ENCODE data around the gene BRPF1. TPM values are rescaled to one million over a fixed set of nuclear protein-coding genes. Genes with fewer than 3 reads are reported as not detected.
A peak's percentile ranks its signal among the peaks of the same experiment; 100 is the strongest.

The BRPF1 gene
- total RNA-seq, 4 donors from 2014 or later, result 9.4 to 18.7 (median 14.9) TPM

DNA sequence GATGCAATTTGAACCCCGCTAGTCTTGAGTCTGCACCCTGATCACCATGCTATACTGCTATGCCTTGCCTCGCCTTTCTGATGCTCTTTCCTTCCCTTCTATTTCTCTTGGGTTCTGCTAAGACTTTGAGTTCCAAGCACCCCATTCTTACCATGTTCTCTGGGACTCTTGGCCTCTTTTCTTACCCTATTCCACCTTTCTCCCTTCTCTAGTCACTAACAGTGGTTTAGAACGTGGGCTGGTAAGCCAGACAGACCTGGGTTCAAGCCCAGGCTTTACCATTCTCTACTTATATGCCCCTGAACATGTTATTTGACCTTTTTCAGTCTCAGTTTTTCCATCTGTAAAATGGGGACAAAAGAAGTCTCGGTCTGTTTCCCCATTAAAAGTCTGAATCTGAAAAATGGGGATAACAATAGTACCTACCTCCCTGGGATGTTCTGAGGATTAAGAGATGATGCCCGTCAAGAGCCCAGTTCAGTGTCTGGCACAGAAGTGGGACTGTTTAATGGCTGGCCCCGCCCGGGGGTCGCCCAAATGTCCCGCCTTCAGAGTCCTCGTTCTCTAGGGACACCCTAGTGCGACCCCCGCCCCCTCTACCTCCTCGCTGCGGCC lies 60.4 kb downstream of the BRPF1 start:
- intact Hi-C loops (cut with DNase I; ENCODE audit: low total_unique reads) (no loop called here), in situ Hi-C loops (cut with MboI; ENCODE audit: low pct_ligation_motif_present in 1 of 4, low pct_unique_long_range_greater_than_20kb in 1 of 4, low sequenced_read_pairs in 3 of 4) (no loop called here)
- WGBS, 2 donors (ENCODE audit: low coverage in 1 of 2), result 0 to 11% methylated on average over 2 to 14 of the region's 14 CpGs
- Histone ChIP-seq H3K4me3 (peak overlapping the region; percentile 70 to 99 (median 92)), H3K4me1 (peaks cover 16 to 42% (median 26%) of the 10 kb centered on the region in 4 donors), H3K27ac (peak overlapping the region; percentile 93 to 99 (median 98)), H3K27me3 (no peaks in the 10 kb centered on the region), H3K36me3 (peaks cover 0 to 23% (median 10%) of the 10 kb centered on the region in 4 donors), H3K9me3 (no peaks in the 10 kb centered on the region)
- TF ChIP-seq POLR2A (IDR thresholded peaks at IDR 0.05) (peak; percentile 70), EP300 (IDR thresholded peaks at IDR 0.05; ENCODE audit: low read depth) (no peak)
- DNase-seq, result no peak

DNA sequence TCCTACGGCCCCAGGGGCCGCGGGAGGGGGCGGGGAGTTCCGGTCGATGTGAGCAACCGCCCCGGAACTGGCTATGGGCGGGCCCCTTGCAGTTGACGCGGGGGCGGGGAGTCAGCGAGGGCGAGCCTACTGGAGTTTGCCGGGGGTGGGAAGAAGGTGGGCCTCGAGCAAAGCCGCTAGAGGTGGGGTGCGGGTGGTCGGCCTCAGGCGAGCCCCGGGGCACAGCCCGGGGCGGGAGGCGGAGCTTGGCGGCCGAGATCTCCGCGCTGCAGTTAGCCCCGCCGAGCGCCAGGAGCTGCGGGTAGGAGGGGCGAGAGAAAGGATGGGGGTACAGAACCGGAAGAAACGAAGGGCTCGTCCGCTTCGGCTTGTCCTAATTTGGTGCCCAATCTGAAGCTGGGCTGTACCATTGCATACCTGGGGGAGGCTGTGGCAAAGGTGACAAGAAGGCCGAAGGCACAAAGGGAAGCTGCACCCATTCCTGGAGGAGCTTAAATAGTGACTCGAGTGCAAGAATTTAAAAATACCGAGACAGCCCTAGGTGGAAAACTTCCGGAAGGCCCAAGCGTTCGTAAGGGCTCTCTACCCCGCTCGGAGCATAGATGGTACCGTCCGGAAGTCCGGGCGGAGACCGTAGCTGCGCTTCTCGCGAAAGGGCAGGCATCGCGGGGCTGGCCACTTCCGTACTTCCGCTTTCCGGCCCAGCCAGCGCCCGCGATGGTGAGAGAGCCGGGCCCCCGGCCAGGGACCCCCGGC lies 61.0 kb downstream of the BRPF1 start, which contains the start of the genes ARPC4 and TADA3:
ARPC4 (plus strand) TSS at position 678 of the 756 bp plus-strand sequence; CDS start at position 718, 40 bp downstream.
TADA3 (minus strand) TSS at position 69 of the 756 bp plus-strand sequence. CDS start 1,007 bp downstream, outside the sequence.
- in situ Hi-C loops (cut with MboI; ENCODE audit: low pct_ligation_motif_present in 1 of 4, low pct_unique_long_range_greater_than_20kb in 1 of 4, low sequenced_read_pairs in 3 of 4), result no loop called here
- peak within 1 kb of the TSS; percentile 70 to 99 (median 92) for H3K4me3 ChIP-seq
- 1% methylated on average over 62 of the region's 65 CpGs; no CpG with 5 or more reads in 1 of the 2 donors for WGBS, 2 donors (ENCODE audit: low coverage in 1 of 2)
- DNase-seq, result peak; percentile 94
- no peaks in the 10 kb centered on the region for H3K27me3 ChIP-seq
- peaks cover 16 to 42% (median 26%) of the 10 kb centered on the region in 4 donors for H3K4me1 ChIP-seq
- H3K27ac ChIP-seq, result peak within 1 kb of the TSS; percentile 93 to 99 (median 98)
- peaks cover 0 to 19% (median 7%) of the 10 kb centered on the region in 4 donors for H3K36me3 ChIP-seq
- intact Hi-C loops (cut with DNase I; ENCODE audit: low total_unique reads), result no loop called here
- no peaks in the 10 kb centered on the region for H3K9me3 ChIP-seq
- TF ChIP-seq EP300 (IDR thresholded peaks at IDR 0.05; ENCODE audit: low read depth) (no peak), POLR2A (IDR thresholded peaks at IDR 0.05) (peak; percentile 84), POLR2AphosphoS5 (IDR thresholded peaks at IDR 0.05) (peak; percentile 53 to 70 (median 70))
- TF ChIP-seq, protein P1, sequence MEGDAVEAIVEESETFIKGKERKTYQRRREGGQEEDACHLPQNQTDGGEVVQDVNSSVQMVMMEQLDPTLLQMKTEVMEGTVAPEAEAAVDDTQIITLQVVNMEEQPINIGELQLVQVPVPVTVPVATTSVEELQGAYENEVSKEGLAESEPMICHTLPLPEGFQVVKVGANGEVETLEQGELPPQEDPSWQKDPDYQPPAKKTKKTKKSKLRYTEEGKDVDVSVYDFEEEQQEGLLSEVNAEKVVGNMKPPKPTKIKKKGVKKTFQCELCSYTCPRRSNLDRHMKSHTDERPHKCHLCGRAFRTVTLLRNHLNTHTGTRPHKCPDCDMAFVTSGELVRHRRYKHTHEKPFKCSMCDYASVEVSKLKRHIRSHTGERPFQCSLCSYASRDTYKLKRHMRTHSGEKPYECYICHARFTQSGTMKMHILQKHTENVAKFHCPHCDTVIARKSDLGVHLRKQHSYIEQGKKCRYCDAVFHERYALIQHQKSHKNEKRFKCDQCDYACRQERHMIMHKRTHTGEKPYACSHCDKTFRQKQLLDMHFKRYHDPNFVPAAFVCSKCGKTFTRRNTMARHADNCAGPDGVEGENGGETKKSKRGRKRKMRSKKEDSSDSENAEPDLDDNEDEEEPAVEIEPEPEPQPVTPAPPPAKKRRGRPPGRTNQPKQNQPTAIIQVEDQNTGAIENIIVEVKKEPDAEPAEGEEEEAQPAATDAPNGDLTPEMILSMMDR (IDR thresholded peaks at IDR 0.05), result peak in 3 of 5 experiments; percentile 27 to 48 (median 43)

GRCh38 chr3:9793161-9793781 lies 61.7 kb downstream of the BRPF1 start:
- in situ Hi-C loops (cut with MboI; ENCODE audit: low pct_ligation_motif_present in 1 of 4, low pct_unique_long_range_greater_than_20kb in 1 of 4, low sequenced_read_pairs in 3 of 4), result no loop called here
- TF ChIP-seq EP300 (IDR thresholded peaks at IDR 0.05; ENCODE audit: low read depth), result no peak
- TF ChIP-seq POLR2AphosphoS5 (IDR thresholded peaks at IDR 0.05), result peak in 1 of 3 donors; percentile 4
- TF ChIP-seq, protein P1 (IDR thresholded peaks at IDR 0.05), result peak in 1 of 5 experiments; percentile 31
- peak; percentile 10 for TF ChIP-seq POLR2A (IDR thresholded peaks at IDR 0.05)
- Histone ChIP-seq H3K4me3 (peak overlapping the region; percentile 70 to 99 (median 92)), H3K27me3 (no peaks in the 10 kb centered on the region), H3K36me3 (peaks cover 0 to 24% (median 10%) of the 10 kb centered on the region in 4 donors), H3K27ac (peak overlapping the region; percentile 93 to 99 (median 98)), H3K4me1 (peaks cover 16 to 42% (median 26%) of the 10 kb centered on the region in 4 donors), H3K9me3 (no peaks in the 10 kb centered on the region)
- peak; percentile 57 for DNase-seq
- intact Hi-C loops (cut with DNase I; ENCODE audit: low total_unique reads), result no loop called here
- 1% methylated on average over 21 of the region's 23 CpGs; no CpG with 5 or more reads in 1 of the 2 donors for WGBS, 2 donors (ENCODE audit: low coverage in 1 of 2)

DNA sequence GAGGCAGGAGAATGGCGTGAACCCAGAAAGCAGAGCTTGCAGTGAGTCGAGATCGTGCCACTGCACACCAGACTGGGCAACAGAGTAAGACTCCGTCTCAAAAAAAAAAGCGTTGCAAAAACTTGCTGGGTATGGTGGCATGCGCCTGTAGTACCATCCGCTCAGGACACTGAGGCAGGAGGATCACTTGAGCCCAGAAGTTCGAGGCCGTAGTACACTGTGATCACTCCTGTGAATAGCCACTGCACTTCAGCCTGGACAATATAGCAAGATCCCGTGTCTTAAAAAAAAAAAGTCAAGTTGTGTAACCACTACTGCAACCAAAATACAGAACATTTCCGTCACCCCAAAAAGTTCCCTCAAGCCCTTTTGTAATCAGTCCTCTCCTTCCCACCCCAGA lies 62.9 kb downstream of the BRPF1 start:
- WGBS, 2 donors (ENCODE audit: low coverage in 1 of 2), result 87 to 89% methylated on average over 8 to 11 of the region's 11 CpGs
- Histone ChIP-seq H3K4me3 (peak overlapping the region in 1 of 4 donors; percentile 99), H3K36me3 (peaks cover 0 to 22% (median 11%) of the 10 kb centered on the region in 4 donors), H3K27me3 (no peaks in the 10 kb centered on the region), H3K9me3 (no peaks in the 10 kb centered on the region), H3K4me1 (peaks cover 16 to 42% (median 26%) of the 10 kb centered on the region in 4 donors), H3K27ac (peak overlapping the region in 1 of 4 donors; percentile 97)
- no peak for DNase-seq
- in situ Hi-C loops (cut with MboI; ENCODE audit: low pct_ligation_motif_present in 1 of 4, low pct_unique_long_range_greater_than_20kb in 1 of 4, low sequenced_read_pairs in 3 of 4), result no loop called here
- no peak for TF ChIP-seq POLR2A (IDR thresholded peaks at IDR 0.05)
- no peak for TF ChIP-seq POLR2AphosphoS5 (IDR thresholded peaks at IDR 0.05)
- TF ChIP-seq EP300 (IDR thresholded peaks at IDR 0.05; ENCODE audit: low read depth), result no peak
- TF ChIP-seq, protein P1 (IDR thresholded peaks at IDR 0.05), result no peak
- intact Hi-C loops (cut with DNase I; ENCODE audit: low total_unique reads), result no loop called here

Data from transverse colon (tissue), 4 donors.